Pancreas (tissue), 10 donors: ENCODE measurements around the gene SPATA24. TPM values are rescaled to one million over a fixed set of nuclear protein-coding genes. Genes with fewer than 3 reads are reported as not detected.
"Not testable (repeated sequence)": the region's sequence is repeated elsewhere in the genome, so short reads cannot be mapped to it uniquely, and the experiment has no call there.

Experiments used
- ATAC-seq, 4 donors: fragments of 200-7000 bp; cut with Tn5 transposase; one replicate each; pipeline versions ENCODE4 v1.8.0 to v1.9.1; 2020; ENCODE audit warnings: mild to moderate bottlenecking in 4 of 4, moderate library complexity in 4 of 4
- DNase-seq, 6 donors: peaks; one replicate each; pipeline ENCODE4 v3.0.0-alpha.2; 2020
- FAIRE-seq: peaks from 2 replicates; lab custom pipeline; 2012; peaks lifted over from hg19 to GRCh38; lab: Jason Lieb, UNC
- H3K27ac ChIP-seq, 4 donors: fragments of 200-600 bp; sonication (generic); 1 replicate in 3 of 4; 2 replicates in 1 of 4; pipeline versions ENCODE4 v1.5.0 to v1.8.0; 2020
- H3K27me3 ChIP-seq, 4 donors: fragments of 200-600 bp; one replicate each; pipeline ENCODE4 v1.8.0; 2021
- H3K36me3 ChIP-seq, 3 donors: fragments of 200-600 bp; sonication (generic) in 1 of 3; one replicate each; pipeline versions ENCODE4 v1.5.0 to v1.8.0; 2020 to 2021
- H3K4me1 ChIP-seq, 3 donors: fragments of 200-600 bp; one replicate each; pipeline ENCODE4 v1.8.0; 2021
- H3K4me3 ChIP-seq, 4 donors: fragments of 200-600 bp; sonication (generic) in 2 of 4; one replicate each; pipeline versions ENCODE4 v1.5.0 to v1.8.0; 2020 to 2021
- H3K9me3 ChIP-seq, 4 donors: fragments of 200-600 bp; one replicate each; pipeline ENCODE4 v1.8.0; 2021
- CTCF ChIP-seq, 4 donors: fragments of 200-600 bp; sonication (generic) in 3 of 4; IDR thresholded peaks; one replicate each; pipeline versions ENCODE4 v1.5.0 to v1.8.0; 2021; ENCODE audit warnings: antibody characterized with exemption in 4 of 4
- WGBS, 2 donors: extraction: QIAGEN DNeasy Blood & Tissue Kit; methylation state at CpG; one replicate each; pipeline ENCODE4 v1.1.7; 2013; 5-methylcytosine and 5-hydroxymethylcytosine counted together
- intact Hi-C, 3 donors: fragments of 100-400 bp; cut with DNase I; formaldehyde crosslinking; loops; one replicate each; pipeline versions ENCODE4 v1.11.1 to v1.14.2; 2022
- polyA plus RNA-seq, 2 donors: library from polyadenylated mRNA; stranded (reverse); fragments of 200-250 nt; gene quantifications; one replicate each; pipeline ENCODE4 v1.2.3, GENCODE V29; 2013
- total RNA-seq, 6 donors: library from RNA; stranded (reverse); fragmentation: NEBNext Ultra II Directional in 4 of 6; extraction: Animal tissue kit (Norgen Biotek cat#: 25700) in 4 of 6; gene quantifications; one replicate each; pipeline versions ENCODE4 v1.2.1 to v1.2.4, GENCODE V29; 2021 to 2023
- donor health status: healthy with polysubstance abuse.
- donor health status: DM: no; HTN: no; CAD: no; lungs with moderate emphysema.
- donor health status: DM: no; HTN: no; CAD: no.
- donor health status: control.
- donor health status: control.
- donor health status: Bipolar disorder and iron deficiency.
- donor health status: DM: yes; HTN: yes; CAD: no.
- donor health status: DM: no; HTN: no; CAD: no.
- donor health status: DM: no; HTN: no; CAD: no.
- donor health status: DM: yes; HTN: yes; CAD: no.

The SPATA24 gene
- total and polyA plus RNA-seq, 8 donors, result 1.8 to 9.8 (median 3.3) TPM

- Histone ChIP-seq H3K9me3 (no peaks in the 10 kb centered on the region), H3K4me3 (no peak within 1 kb of the TSS), H3K36me3 (no peaks in the 10 kb centered on the region), H3K27ac (no peak within 1 kb of the TSS), H3K4me1 (peaks cover 0 to 6% (median 0%) of the 10 kb centered on the region in 3 donors), H3K27me3 (peaks cover 0 to 5% (median 2%) of the 10 kb centered on the region in 4 donors)
- intact Hi-C loops, result no loop called here
- ATAC-seq, result no peak
- DNase-seq, result peak in 2 of 6 donors; percentile 7 to 54
- FAIRE-seq, result no peak
- 83 to 86% methylated on average over 11 of the region's 11 CpGs for WGBS, 2 donors
- TF ChIP-seq CTCF (IDR thresholded peaks at IDR 0.05), result no peak
Observed at GRCh38 chr5:139389701-139390638, 13.9 kb downstream of the SPATA24 start, which contains the start of gene MZB1. Gene MZB1 (minus strand): TSS chr5:139389913. CDS start chr5:139389856, 57 bp downstream.

GRCh38 chr5:139388198-139388821 lies 15.6 kb downstream of the SPATA24 start:
- H3K4me3 ChIP-seq, result peak overlapping the region in 1 of 4 donors; percentile 9
- H3K27me3 ChIP-seq, result no peaks in the 10 kb centered on the region
- H3K4me1 ChIP-seq, result peaks cover 0 to 13% (median 2%) of the 10 kb centered on the region in 3 donors
- intact Hi-C loops, result no loop called here
- no peak for TF ChIP-seq CTCF (IDR thresholded peaks at IDR 0.05)
- DNase-seq (peak in 3 of 6 donors; percentile 32 to 67 (median 41)), FAIRE-seq (no peak), ATAC-seq (peak in 3 of 4 donors; percentile 28 to 45 (median 40))
- H3K36me3 ChIP-seq, result no peaks in the 10 kb centered on the region
- no peaks in the 10 kb centered on the region for H3K9me3 ChIP-seq
- H3K27ac ChIP-seq, result no peak overlapping the region
- 37 to 39% methylated on average over 8 of the region's 8 CpGs for WGBS, 2 donors

- 68 to 74% methylated on average over 10 of the region's 10 CpGs for WGBS, 2 donors
- ATAC-seq, result no peak
- Histone ChIP-seq H3K9me3 (no peaks in the 10 kb centered on the region), H3K4me3 (no peak overlapping the region), H3K36me3 (no peaks in the 10 kb centered on the region), H3K27ac (no peak overlapping the region), H3K27me3 (no peaks in the 10 kb centered on the region), H3K4me1 (peaks cover 0 to 14% (median 2%) of the 10 kb centered on the region in 3 donors)
- intact Hi-C loops, result no loop called here
- no peak for FAIRE-seq
- no peak for TF ChIP-seq CTCF (IDR thresholded peaks at IDR 0.05)
- peak in 1 of 6 donors; percentile 43 for DNase-seq
Observed at GRCh38 chr5:139387611-139388197, 16.2 kb downstream of the SPATA24 start.

GRCh38 chr5:139386956-139387355 lies 16.9 kb downstream of the SPATA24 start:
- H3K36me3 ChIP-seq, H3K9me3 ChIP-seq, ATAC-seq, H3K27ac ChIP-seq, H3K27me3 ChIP-seq, intact Hi-C loops, FAIRE-seq, H3K4me3 ChIP-seq: not testable (repeated sequence)
- peak in 1 of 6 donors; percentile 22 for DNase-seq
- H3K4me1 ChIP-seq, result peaks cover 0 to 14% (median 2%) of the 10 kb centered on the region in 3 donors
- WGBS, 2 donors, result 92 to 93% methylated on average over 10 of the region's 10 CpGs

GRCh38 chr5:139386050-139386438 lies 17.8 kb downstream of the SPATA24 start:
- 74 to 80% methylated on average over 5 of the region's 5 CpGs for WGBS, 2 donors
- Histone ChIP-seq H3K36me3 (no peaks in the 10 kb centered on the region), H3K4me1 (peaks cover 0 to 14% (median 2%) of the 10 kb centered on the region in 3 donors), H3K27me3 (no peaks in the 10 kb centered on the region), H3K27ac (no peak overlapping the region), H3K4me3 (no peak overlapping the region), H3K9me3 (no peaks in the 10 kb centered on the region)
- no peak for FAIRE-seq
- peak in 1 of 6 donors; percentile 4 for DNase-seq
- TF ChIP-seq CTCF (IDR thresholded peaks at IDR 0.05), result no peak
- ATAC-seq, result no peak
- intact Hi-C loops, result no loop called here
